ENCODE results near the gene GSG1L2. TPM values are rescaled to one million over a fixed set of nuclear protein-coding genes. Genes with fewer than 3 reads are reported as not detected.

The GSG1L2 gene
- total RNA-seq, 4 donors from 2014 or later = not detected

DNA sequence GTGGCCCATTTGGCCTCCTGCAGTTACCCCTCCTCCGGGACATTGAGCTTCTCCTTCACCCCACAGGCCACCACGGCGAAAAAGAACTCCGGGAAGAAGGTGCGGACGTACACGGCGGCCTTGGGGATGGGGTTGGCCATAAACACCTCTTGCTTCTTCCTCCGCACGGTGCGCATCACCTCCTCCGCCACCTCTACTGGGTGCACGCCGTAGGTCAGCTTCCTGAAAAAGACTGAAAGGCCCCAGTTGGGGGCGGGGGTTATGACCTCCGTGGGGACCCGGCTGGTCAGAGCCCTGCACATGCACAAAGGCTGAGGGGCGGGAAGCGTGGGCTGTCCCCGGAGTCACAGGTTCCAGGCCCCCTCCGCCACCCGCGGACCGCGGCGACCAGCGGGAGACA is 50.4 kb downstream of the GSG1L2 start:
- WGBS, 2 donors = 92 to 93% methylated on average over 27 of the region's 27 CpGs
- no peak for DNase-seq (ENCODE audit: low spot score in 2 of 2)
- intact Hi-C loops (cut with DNase I; ENCODE audit: low total_unique reads) = no loop called here
- TF ChIP-seq POLR2A (IDR thresholded peaks at IDR 0.05) = no peak
- TF ChIP-seq, protein P1, sequence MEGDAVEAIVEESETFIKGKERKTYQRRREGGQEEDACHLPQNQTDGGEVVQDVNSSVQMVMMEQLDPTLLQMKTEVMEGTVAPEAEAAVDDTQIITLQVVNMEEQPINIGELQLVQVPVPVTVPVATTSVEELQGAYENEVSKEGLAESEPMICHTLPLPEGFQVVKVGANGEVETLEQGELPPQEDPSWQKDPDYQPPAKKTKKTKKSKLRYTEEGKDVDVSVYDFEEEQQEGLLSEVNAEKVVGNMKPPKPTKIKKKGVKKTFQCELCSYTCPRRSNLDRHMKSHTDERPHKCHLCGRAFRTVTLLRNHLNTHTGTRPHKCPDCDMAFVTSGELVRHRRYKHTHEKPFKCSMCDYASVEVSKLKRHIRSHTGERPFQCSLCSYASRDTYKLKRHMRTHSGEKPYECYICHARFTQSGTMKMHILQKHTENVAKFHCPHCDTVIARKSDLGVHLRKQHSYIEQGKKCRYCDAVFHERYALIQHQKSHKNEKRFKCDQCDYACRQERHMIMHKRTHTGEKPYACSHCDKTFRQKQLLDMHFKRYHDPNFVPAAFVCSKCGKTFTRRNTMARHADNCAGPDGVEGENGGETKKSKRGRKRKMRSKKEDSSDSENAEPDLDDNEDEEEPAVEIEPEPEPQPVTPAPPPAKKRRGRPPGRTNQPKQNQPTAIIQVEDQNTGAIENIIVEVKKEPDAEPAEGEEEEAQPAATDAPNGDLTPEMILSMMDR (IDR thresholded peaks at IDR 0.05) = no peak
- H3K4me3 ChIP-seq (ENCODE audit: low read depth, poor library complexity, severe bottlenecking) = no peak overlapping the region

DNA sequence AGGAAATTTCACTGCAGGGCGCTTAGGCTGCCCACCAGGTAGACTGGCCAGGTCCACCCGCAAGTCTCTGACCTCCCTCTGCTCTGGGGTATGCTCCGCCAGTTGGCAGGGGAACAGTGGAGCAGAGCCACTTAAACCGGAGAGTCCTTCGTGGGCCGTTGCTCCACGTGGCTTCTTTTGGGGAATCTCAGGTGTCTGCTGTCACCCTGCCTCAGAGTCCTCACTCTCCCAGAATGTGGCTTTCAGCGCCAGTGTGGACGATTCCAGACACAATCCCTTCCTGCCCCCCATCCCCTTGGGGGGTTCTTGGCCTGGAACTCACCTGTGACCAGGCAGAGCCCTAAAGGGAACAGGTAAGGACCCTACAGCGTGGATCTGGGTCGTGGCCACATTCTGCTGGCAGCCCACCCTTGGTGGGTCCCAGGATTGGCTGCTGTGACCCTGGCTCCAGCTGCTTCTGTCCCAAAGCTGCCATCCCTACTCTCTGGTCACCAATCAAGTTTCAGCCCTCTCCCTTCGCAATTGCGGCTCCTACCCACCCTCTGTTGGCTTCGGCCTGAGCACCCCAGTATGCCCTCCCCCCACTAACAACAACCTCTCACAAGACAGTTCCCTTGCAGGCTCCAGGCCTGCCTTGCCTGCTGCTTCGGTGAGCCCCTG is 52.7 kb downstream of the GSG1L2 start:
- WGBS, 2 donors = 87% methylated on average over 14 of the region's 15 CpGs
- intact Hi-C loops (cut with DNase I; ENCODE audit: low total_unique reads) = no loop called here
- no peak overlapping the region for H3K4me3 ChIP-seq (ENCODE audit: low read depth, poor library complexity, severe bottlenecking)
- TF ChIP-seq, protein P1 (IDR thresholded peaks at IDR 0.05) = no peak
- no peak for TF ChIP-seq POLR2A (IDR thresholded peaks at IDR 0.05)
- DNase-seq (ENCODE audit: low spot score in 2 of 2) = no peak

DNA sequence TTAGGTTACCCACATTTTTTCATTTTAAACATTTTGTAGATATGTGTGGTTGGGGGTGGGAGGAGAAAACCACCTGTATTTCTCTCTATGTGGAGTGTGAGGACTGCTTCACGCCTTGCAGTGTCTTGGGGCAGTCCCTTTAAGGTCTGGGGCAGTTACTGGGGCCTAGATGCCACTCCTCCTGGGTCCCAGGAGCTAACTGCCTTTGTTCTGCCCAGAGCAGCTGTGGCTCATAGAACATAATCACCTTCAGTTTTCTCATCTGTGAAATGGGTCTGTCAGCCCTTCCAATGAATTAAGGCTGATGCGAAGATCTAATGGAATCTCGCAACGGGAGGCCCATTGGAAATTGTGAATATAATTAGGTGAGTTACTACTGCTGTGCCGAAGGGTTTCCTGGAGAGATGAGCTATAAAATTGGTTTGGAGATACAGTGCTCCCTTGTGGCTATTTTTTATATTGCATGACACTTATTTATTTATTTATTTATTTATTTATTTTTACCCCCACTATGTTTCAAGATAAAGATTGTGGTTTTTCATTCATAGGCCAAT is 53.4 kb downstream of the GSG1L2 start:
- 32 to 37% methylated on average over 5 of the region's 5 CpGs for WGBS, 2 donors
- no peak for TF ChIP-seq POLR2A (IDR thresholded peaks at IDR 0.05)
- TF ChIP-seq, protein P1 (IDR thresholded peaks at IDR 0.05) = no peak
- DNase-seq (ENCODE audit: low spot score in 2 of 2) = no peak
- intact Hi-C loops (cut with DNase I; ENCODE audit: low total_unique reads) = no loop called here
- no peak overlapping the region for H3K4me3 ChIP-seq (ENCODE audit: low read depth, poor library complexity, severe bottlenecking)

DNA sequence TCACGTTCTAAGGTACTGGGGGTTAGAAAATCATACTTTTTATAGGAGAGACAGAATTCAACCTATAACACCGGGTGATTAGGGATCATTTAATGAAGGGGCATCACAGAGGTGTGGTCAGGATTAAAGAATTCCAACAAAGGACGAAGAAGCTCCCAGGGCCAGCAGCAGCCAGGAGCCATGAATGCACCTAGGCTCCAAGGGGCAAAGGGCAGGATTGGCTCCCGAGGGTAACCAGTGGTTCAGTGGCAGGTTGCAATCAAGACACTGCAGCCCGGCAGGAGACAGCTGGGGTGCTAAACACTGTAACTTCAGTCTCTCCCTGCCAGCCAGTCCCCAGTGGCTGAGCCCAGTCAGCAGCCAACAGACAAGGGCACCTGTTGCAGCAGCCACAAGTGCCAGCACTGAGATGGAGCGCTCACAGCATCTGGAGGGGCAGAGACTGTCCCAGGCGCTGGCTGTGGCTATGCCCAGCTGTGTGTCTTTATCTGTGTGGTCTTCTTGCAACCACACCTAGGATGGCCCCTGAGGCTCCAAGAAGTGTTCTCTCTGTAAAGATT is 54.4 kb downstream of the GSG1L2 start:
- no peak for DNase-seq (ENCODE audit: low spot score in 2 of 2)
- intact Hi-C loops (cut with DNase I; ENCODE audit: low total_unique reads) = no loop called here
- H3K4me3 ChIP-seq (ENCODE audit: low read depth, poor library complexity, severe bottlenecking) = no peak overlapping the region
- TF ChIP-seq, protein P1 (IDR thresholded peaks at IDR 0.05) = no peak
- no peak for TF ChIP-seq POLR2A (IDR thresholded peaks at IDR 0.05)
- WGBS, 2 donors = 83 to 86% methylated on average over 6 to 7 of the region's 7 CpGs

DNA sequence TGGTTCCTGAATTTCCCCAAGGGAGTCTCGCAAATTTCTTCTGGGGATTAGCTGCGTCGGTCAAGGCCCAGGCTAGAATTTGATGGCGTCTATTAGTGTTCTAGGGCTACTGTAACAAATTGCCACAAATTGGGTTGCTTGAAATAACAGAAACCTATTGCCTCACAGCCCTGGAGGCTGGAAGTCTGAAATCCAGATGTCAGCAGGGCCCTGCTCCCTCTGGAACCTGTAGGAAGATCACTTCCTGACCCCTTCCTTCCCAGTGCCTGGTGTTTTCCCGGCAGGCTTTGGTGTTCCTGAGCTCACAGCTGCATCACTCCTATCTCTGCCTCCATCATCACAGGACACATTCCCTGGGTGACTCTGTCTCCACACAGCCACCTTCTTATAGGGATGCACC is 54.9 kb downstream of the GSG1L2 start:
- intact Hi-C loops (cut with DNase I; ENCODE audit: low total_unique reads) = no loop called here
- DNase-seq (ENCODE audit: low spot score in 2 of 2) = no peak
- TF ChIP-seq, protein P1 (IDR thresholded peaks at IDR 0.05) = no peak
- WGBS, 2 donors = 71 to 73% methylated on average over 5 of the region's 5 CpGs
- no peak overlapping the region for H3K4me3 ChIP-seq (ENCODE audit: low read depth, poor library complexity, severe bottlenecking)
